NCI-H2081 treated with DMSO at 0.1 percent for 48 hours (cell line): ENCODE measurements around the gene RTEL1.

ENCODE experiments used
- DNase-seq: peaks from one replicate; lab custom pipeline; 2025; lab: John Stamatoyannopoulos, UW

RTEL1 gene

GRCh38 chr20:63741676-63742380 is 83.7 kb downstream of the RTEL1 start:
- DNase-seq = no peak

- DNase-seq = no peak
Measured at GRCh38 chr20:63742381-63743024, 84.4 kb downstream of the RTEL1 start.

- no peak for DNase-seq
Measured at GRCh38 chr20:63743210-63743970, 85.3 kb downstream of the RTEL1 start.

GRCh38 chr20:63744158-63744557 is 86.0 kb downstream of the RTEL1 start:
- DNase-seq = no peak

- DNase-seq = no peak
Measured at GRCh38 chr20:63744574-63745423, 86.7 kb downstream of the RTEL1 start.

- DNase-seq = no peak
Measured at GRCh38 chr20:63745424-63745805, 87.3 kb downstream of the RTEL1 start.
